HG03025 (cell line): Measurements from ENCODE around the gene LRRC2.
"Not testable (repeated sequence)": the region's sequence is repeated elsewhere in the genome, so short reads cannot be mapped to it uniquely, and the experiment has no call there.

ENCODE experiments used
- ATAC-seq: cut with Tn5 transposase; IDR thresholded peaks from one replicate; pipeline ENCODE4 v1.9.1; 2021; ENCODE audit warnings: mild to moderate bottlenecking, moderate library complexity; ENCODE audit not compliant: unreplicated experiment, low FRiP score

Gene LRRC2

GRCh38 chr3:46558184-46559043, 7.7 kb downstream of the LRRC2 start:
- peak; percentile 79 for ATAC-seq

DNA sequence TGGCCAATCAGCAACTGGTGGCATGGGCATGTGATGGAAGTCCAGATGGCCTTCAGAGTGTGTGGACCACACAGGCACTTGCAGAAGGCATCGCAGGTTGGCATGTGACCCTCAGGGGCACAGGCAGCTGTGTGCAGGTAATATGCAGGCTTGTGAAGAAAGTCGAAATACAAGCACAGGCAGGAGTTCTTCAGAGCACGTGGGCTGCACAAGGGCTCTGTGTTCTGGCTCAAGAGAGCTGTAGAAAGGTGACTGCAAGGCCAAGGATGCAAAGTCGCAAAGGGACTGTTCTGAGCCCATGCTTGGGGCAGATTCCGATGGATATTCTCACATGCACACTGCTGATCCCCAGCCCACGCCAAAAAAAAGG, 8.3 kb downstream of the LRRC2 start:
- no peak for ATAC-seq

- ATAC-seq = no peak
Observed at GRCh38 chr3:46553154-46553553, 12.9 kb downstream of the LRRC2 start.

GRCh38 chr3:46552538-46552937, 13.6 kb downstream of the LRRC2 start:
- no peak for ATAC-seq

DNA sequence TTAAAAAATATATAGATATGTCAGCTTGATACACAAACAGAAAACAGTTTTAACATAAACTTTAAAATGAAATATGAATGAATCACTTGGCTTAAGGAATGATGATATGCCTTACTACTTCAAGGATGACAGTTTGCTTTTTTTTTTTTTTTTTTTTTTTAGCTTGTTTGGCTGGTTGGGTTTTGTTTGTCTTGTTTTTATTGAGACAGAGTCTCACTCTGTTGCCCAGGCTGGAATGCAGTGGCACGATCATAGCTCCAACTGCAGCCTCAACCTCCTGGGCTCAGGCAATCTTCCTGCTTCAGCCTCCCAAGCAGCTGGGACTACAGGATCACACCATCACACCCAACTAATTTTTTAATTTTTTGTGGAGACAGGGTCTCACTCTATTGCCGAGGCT, 14.5 kb downstream of the LRRC2 start:
- ATAC-seq = no peak

- no peak for ATAC-seq
Observed at GRCh38 chr3:46549989-46550388, 16.1 kb downstream of the LRRC2 start.

DNA sequence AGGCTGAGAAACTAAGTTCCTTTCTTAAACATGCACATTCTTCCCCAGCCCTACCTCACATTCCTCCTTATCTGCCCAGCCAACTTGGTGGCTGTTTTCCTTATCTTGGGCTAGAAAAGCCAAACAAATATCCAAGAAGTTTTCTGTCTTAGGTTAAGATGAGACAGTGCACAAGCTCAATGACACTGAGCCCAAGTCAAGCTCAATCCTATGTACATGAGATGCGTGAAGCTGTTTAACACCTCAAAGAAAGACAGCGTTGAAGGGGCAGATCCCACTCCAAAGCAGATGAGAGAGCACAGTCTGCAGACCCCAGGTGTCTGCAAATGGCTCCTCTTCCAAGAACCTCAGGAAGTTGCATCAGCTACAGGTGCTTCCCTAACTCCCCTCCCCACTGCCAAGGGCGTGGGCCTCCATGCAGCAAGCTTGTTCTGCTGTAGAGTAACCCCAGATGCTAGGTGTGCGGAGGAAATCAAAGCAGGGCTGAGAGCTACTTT, 16.6 kb downstream of the LRRC2 start:
- no peak for ATAC-seq

DNA sequence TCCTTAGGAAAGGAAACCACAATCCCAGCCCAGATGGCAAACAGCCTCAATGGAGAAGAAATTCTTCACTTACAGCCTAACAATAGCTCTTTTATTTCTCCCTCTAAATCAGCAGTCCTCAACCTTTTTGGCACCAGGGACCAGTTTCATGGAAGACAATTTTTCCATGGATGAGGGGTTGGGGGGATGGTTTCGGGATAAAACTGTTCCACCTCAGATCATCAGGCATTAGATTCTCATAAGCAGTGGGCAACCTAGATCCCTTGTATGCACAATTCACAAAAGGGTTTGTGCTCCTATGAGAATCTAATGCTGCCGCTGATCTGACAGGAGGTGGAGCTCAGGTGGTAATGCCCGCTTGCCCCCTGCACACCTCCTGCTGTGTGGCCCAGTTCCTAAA, 17.5 kb downstream of the LRRC2 start:
- ATAC-seq = not testable (repeated sequence)

DNA sequence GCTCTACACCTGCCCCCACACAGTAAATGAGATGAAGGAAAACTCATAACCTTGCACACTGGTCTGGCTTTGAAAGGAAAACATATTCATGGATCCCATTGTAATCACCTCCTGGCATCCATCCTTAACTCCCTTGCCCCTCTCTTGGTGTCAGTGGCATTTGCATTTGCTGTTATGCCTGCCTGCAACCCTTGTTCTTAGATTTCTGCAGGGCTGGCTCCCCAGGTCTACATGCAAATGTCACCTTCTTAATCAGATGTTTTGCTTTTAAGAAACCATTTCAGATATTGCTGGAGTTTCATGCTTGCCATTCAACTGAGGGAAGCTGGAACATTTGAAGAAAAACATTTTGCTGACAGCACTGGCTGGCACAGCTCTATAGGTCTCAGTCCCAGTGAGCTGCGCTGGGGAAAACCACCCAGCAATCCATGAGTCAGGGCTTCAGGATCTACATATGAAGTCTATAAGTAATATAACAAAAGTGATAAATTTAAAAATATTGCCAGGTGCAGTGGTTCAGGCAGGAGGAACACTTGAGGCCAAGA, 19.1 kb downstream of the LRRC2 start:
- ATAC-seq = no peak

DNA sequence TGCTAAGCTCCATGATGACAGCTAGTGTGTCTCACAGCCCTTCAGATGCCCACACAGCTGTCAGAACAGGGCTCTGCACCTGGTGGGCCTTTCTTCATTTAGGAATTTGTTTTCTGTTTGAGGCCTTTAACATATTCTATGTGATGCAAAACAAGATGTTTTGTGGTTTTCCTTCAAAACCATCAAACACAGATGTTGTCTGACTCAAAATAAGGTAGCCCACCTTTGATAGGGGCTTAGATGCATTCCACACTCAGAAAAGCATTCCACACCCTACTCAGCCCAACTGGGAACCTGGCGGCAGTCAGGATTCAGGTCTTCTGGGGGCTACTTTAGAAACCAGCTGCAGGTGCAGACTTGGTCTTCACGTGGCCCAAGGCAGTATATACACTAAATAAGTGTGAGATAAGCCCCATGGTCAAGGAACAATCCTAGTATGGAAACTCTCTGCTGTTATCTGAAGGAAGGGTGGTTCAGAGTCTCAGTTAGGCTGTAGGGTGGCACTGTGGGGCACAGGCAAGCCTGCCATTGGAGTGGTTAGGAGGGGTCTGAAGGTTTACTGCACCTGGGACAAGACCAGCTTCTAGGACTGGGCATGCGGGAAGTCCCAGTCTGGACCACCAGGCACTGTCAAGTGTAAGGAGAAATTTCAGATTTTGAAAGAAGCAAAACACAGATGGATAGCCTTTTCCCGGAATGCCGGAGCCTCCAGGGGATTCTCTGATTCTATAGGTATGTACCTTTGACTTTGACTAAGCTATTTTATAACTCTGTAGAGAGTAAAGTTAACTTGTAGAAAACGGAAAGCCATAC, 20.1 kb downstream of the LRRC2 start:
- ATAC-seq = no peak

DNA sequence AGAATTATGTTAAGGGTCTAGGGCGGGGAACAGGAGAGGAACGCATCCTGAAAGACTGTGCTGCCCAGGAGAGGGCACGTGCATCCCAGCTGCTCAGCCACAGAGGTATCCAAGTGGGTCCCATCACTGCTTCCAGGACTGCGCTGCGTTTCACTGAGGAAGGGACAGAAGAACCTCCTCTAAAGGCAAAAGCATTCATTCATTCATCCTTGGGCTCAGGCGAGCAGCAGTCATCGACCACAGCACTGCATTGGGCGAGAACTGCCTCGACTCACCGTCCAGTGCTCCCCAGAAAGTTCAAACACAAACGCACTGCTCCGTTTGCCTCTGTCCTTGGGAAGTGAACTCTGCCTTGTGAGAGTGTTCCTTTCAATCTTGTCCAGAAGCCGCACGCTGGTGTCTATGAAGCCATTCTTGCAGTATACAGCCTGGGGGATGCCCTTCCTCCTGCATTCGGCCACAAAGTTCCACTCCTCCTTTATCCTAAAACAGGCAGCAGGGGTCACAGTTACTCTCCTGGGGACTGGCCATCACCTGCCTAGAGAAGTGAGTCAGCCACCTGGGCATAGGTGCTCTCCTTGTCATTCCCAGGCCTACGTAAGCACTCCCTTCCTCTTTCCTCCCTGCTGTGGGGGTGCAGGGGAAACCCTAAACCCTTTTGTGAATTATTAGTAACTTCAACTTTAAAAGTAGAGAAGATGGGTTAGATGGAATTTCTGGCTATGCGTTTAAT, 21.2 kb downstream of the LRRC2 start:
- ATAC-seq = no peak

GRCh38 chr3:46542801-46543201, 23.3 kb downstream of the LRRC2 start:
- no peak for ATAC-seq

DNA sequence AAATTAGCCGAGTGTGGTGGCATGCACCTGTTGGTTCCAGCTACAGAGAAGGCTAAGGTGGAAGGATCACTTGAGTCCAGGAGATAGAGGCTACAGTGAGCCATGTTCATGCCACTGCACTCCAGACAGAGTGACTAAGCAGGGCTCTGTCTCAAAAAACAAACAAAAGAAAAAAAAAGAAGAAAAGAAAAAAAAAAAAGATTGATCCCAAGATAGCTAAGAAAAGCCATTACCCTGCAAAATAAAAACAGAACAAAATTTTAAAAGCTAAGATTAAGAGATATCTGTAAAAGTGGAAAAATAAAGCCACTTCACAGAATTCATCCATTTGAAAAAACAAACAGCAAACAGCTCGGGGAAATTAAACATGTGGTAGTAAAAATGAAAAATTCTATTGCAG, 23.8 kb downstream of the LRRC2 start:
- no peak for ATAC-seq

- no peak for ATAC-seq
Observed at GRCh38 chr3:46541835-46542234, 24.3 kb downstream of the LRRC2 start.

GRCh38 chr3:46540550-46540949, 25.6 kb downstream of the LRRC2 start:
- ATAC-seq = no peak

GRCh38 chr3:46539443-46540005, 26.6 kb downstream of the LRRC2 start:
- ATAC-seq = no peak

- peak; percentile 83 for ATAC-seq
Observed at GRCh38 chr3:46538803-46539442, 27.2 kb downstream of the LRRC2 start.

GRCh38 chr3:46538425-46538802, 27.7 kb downstream of the LRRC2 start:
- ATAC-seq = not testable (repeated sequence)

GRCh38 chr3:46537779-46538178, 28.3 kb downstream of the LRRC2 start:
- ATAC-seq = no peak

GRCh38 chr3:46537316-46537715, 28.8 kb downstream of the LRRC2 start:
- ATAC-seq = no peak
